ENCODE results near the gene PCCA. TPM values are rescaled to one million over a fixed set of nuclear protein-coding genes. Genes with fewer than 3 reads are reported as not detected.

PCCA gene
- 24.3 and 59.4 TPM in 2 replicates for total RNA-seq

GRCh38 chr13:100088644-100089464 is at the start of gene PCCA:
Gene PCCA (plus strand): TSS chr13:100089093. CDS start chr13:100089121, 28 bp downstream.

Other genes with a start within 250 kb of the PCCA start
- 0.06 TPM in 1 of 2 replicates, not detected in the other for gene ZIC5, start 117.3 kb upstream of the PCCA start, total RNA-seq
- not detected in 2 replicates for gene ZIC2, start 107.3 kb upstream of the PCCA start, total RNA-seq

All from bladder microvascular endothelial cell (primary cell).